GM10266 (cell line): Measurements from ENCODE around the gene ADRA2B.
A peak's percentile ranks its signal among the peaks of the same experiment; 100 is the strongest.

Experiments used
- DNase-seq: peaks from one replicate; pipeline ENCODE4 v3.0.0; 2012; ENCODE audit errors: extremely low spot score
- CTCF ChIP-seq: IDR thresholded peaks from 2 replicates; pipeline ENCODE4 v1.5.1; 2012; ENCODE audit warnings: mild to moderate bottlenecking, low read depth; ENCODE audit not compliant: control insufficient read depth, insufficient read depth; ENCODE audit errors: missing control alignments

Gene ADRA2B

GRCh38 chr2:96100893-96101304 is 15.5 kb downstream of the ADRA2B start:
- TF ChIP-seq CTCF, result no peak
- no peak for DNase-seq

GRCh38 chr2:96099861-96100798 is 16.2 kb downstream of the ADRA2B start:
- DNase-seq, result no peak
- no peak for TF ChIP-seq CTCF

- no peak for TF ChIP-seq CTCF
- no peak for DNase-seq
Measured at GRCh38 chr2:96098900-96099590, 17.3 kb downstream of the ADRA2B start.

- no peak for DNase-seq
- TF ChIP-seq CTCF, result peak; percentile 14
Measured at GRCh38 chr2:96097951-96098823, 18.2 kb downstream of the ADRA2B start.

GRCh38 chr2:96097441-96097840 is 18.9 kb downstream of the ADRA2B start:
- DNase-seq, result no peak
- TF ChIP-seq CTCF, result no peak

GRCh38 chr2:96095116-96095636 is 21.2 kb downstream of the ADRA2B start:
- TF ChIP-seq CTCF, result no peak
- DNase-seq, result no peak
